Lung (tissue), 12 donors: ENCODE measurements around the gene SEC24A. TPM values are rescaled to one million over a fixed set of nuclear protein-coding genes. Genes with fewer than 3 reads are reported as not detected.
A peak's percentile ranks its signal among the peaks of the same experiment; 100 is the strongest.
"Not testable (repeated sequence)": the region's sequence is repeated elsewhere in the genome, so short reads cannot be mapped to it uniquely, and the experiment has no call there.

Experiments used
- ATAC-seq: fragments of 200-7000 bp; cut with Tn5 transposase; one replicate; pipeline ENCODE4 v1.9.1; 2020; ENCODE audit warnings: moderate number of reproducible peaks; ENCODE audit not compliant: insufficient read depth, low FRiP score
- DNase-seq, 3 donors: peaks; one replicate each; pipeline ENCODE4 v3.0.0-alpha.2; 2013 to 2017
- H3K27ac ChIP-seq, 2 donors: one replicate each; pipeline ENCODE4 v1.5.1; 2013; ENCODE audit warnings: mild to moderate bottlenecking in 2 of 2, moderate library complexity in 2 of 2, control low read depth in 1 of 2, inconsistent platforms in 1 of 2, low read depth in 1 of 2, low read length in 1 of 2
- H3K27me3 ChIP-seq, 3 donors: one replicate each; pipeline ENCODE4 v1.5.1; 2013; ENCODE audit warnings: low read length in 2 of 3; ENCODE audit not compliant: control insufficient read depth in 3 of 3, insufficient read depth in 3 of 3
- H3K36me3 ChIP-seq, 4 donors: one replicate each; pipeline ENCODE4 v1.5.1; 2013; ENCODE audit warnings: low read length in 4 of 4, mild to moderate bottlenecking in 1 of 4, moderate library complexity in 1 of 4; ENCODE audit not compliant: control insufficient read depth in 4 of 4, insufficient read depth in 4 of 4
- H3K4me1 ChIP-seq, 5 donors: one replicate each; pipeline ENCODE4 v1.5.1; 2013; ENCODE audit warnings: low read length in 5 of 5, mild to moderate bottlenecking in 2 of 5, moderate library complexity in 1 of 5; ENCODE audit not compliant: control insufficient read depth in 5 of 5, insufficient read depth in 5 of 5
- H3K4me3 ChIP-seq: one replicate; pipeline ENCODE4 v1.5.1; 2013; ENCODE audit warnings: mild to moderate bottlenecking, control low read depth, moderate library complexity
- H3K9ac ChIP-seq, 2 donors: one replicate each; pipeline ENCODE4 v1.5.1; 2013; ENCODE audit warnings: low read length in 2 of 2, control low read depth in 1 of 2; ENCODE audit not compliant: insufficient read depth in 1 of 2
- H3K9me3 ChIP-seq, 4 donors: one replicate each; pipeline ENCODE4 v1.5.1; 2013; ENCODE audit warnings: low read length in 3 of 4, mild to moderate bottlenecking in 1 of 4, moderate library complexity in 1 of 4; ENCODE audit not compliant: control insufficient read depth in 4 of 4, insufficient read depth in 3 of 4
- CTCF ChIP-seq: IDR thresholded peaks from 2 replicates; pipeline ENCODE4 v1.5.1; 2012; ENCODE audit warnings: mild to moderate bottlenecking; ENCODE audit errors: control extremely low read depth, extremely low read depth
- WGBS, 2 donors: extraction: QIAGEN DNeasy Blood & Tissue Kit; methylation state at CpG; one replicate each; pipeline ENCODE4 v1.1.7; 2013; 5-methylcytosine and 5-hydroxymethylcytosine counted together
- polyA plus RNA-seq, 2 donors: library from polyadenylated mRNA; stranded (reverse); fragments of 200-250 nt; gene quantifications; one replicate each; pipeline ENCODE4 v1.2.1, GENCODE V29; 2013
- total RNA-seq, 2 donors: library from RNA; depleted of rRNA in 1 of 2; stranded (reverse); fragments of >200 nt in 1 of 2; gene quantifications; one replicate each; pipeline ENCODE4 v1.2.1, GENCODE V29; 2014 to 2021
- donor health status: control.
- donor health status: control.
- donor health status: Bipolar disorder and iron deficiency.
- donor health status: healthy.
- donor health status: DM: yes; HTN: yes; CAD: no.

Gene SEC24A
- total and polyA plus RNA-seq, 4 donors, result 3.3 to 23.8 (median 14.8) TPM

GRCh38 chr5:134626369-134627014 is 22.1 kb upstream of the SEC24A start:
- Histone ChIP-seq H3K4me1 (peaks cover 0 to 2% (median 0%) of the 10 kb centered on the region in 5 donors), H3K27me3 (no peaks in the 10 kb centered on the region), H3K9ac (no peak overlapping the region), H3K9me3 (no peaks in the 10 kb centered on the region), H3K4me3 (no peak overlapping the region), H3K36me3 (peaks cover 0 to 12% (median 2%) of the 10 kb centered on the region in 4 donors), H3K27ac (no peak overlapping the region)
- WGBS, 2 donors, result 46 to 48% methylated on average over 2 of the region's 2 CpGs
- ATAC-seq, result no peak
- DNase-seq, result peak in 1 of 3 donors; percentile 5
- TF ChIP-seq CTCF, result no peak

GRCh38 chr5:134634227-134634626 is 14.4 kb upstream of the SEC24A start:
- no peak for TF ChIP-seq CTCF
- H3K9me3 ChIP-seq, result no peaks in the 10 kb centered on the region
- no peaks in the 10 kb centered on the region for H3K27me3 ChIP-seq
- no peak overlapping the region for H3K4me3 ChIP-seq
- no peak overlapping the region for H3K27ac ChIP-seq
- WGBS, 2 donors, result 92 to 97% methylated on average over 10 of the region's 10 CpGs
- no peak for DNase-seq
- no peak for ATAC-seq
- H3K4me1 ChIP-seq, result peaks cover 0 to 4% (median 0%) of the 10 kb centered on the region in 5 donors
- H3K36me3 ChIP-seq, result peaks cover 0 to 5% (median 0%) of the 10 kb centered on the region in 4 donors
- no peak overlapping the region for H3K9ac ChIP-seq

GRCh38 chr5:134635366-134635765 is 13.2 kb upstream of the SEC24A start:
- H3K27me3 ChIP-seq, DNase-seq, H3K27ac ChIP-seq, H3K4me1 ChIP-seq, ATAC-seq, H3K9ac ChIP-seq, H3K9me3 ChIP-seq, H3K36me3 ChIP-seq, H3K4me3 ChIP-seq: not testable (repeated sequence)
- 90 to 96% methylated on average over 1 of the region's 1 CpG for WGBS, 2 donors

GRCh38 chr5:134637116-134637721 is 11.4 kb upstream of the SEC24A start:
- WGBS, 2 donors, result 71 to 91% methylated on average over 9 of the region's 9 CpGs
- Histone ChIP-seq H3K36me3 (peaks cover 0 to 4% (median 0%) of the 10 kb centered on the region in 4 donors), H3K9ac (no peak overlapping the region), H3K4me3 (no peak overlapping the region), H3K9me3 (no peaks in the 10 kb centered on the region), H3K27me3 (no peaks in the 10 kb centered on the region), H3K4me1 (peaks cover 0 to 2% (median 0%) of the 10 kb centered on the region in 5 donors), H3K27ac (no peak overlapping the region)
- ATAC-seq, result no peak
- TF ChIP-seq CTCF, result no peak
- DNase-seq, result peak; percentile 22 to 49 (median 26)
